ENCODE results near the gene GBF1. TPM values are rescaled to one million over a fixed set of nuclear protein-coding genes. Genes with fewer than 3 reads are reported as not detected.

The GBF1 gene
- total RNA-seq, 4 donors from 2014 or later = 31.4 to 64.2 (median 58.7) TPM

DNA sequence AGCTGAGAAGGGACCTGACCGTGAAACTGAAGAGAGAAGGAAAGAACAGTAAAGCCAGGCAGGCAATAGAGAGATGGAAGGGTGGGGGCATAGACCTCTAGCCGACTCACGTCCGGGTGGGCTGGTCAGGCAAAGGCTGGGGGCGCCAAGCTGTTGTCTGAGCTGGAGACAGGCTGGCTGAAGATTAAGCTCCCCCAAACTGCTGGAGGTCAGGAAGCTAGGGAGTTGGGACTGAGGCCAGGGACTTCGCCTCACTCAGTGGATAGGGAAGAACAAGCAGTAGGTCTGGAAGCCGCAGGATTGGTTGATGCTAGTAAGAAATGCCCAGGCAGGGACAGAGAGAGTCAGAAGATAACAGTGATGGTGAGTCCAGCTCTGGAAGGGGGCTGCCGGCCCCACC lies 9.3 kb upstream of the GBF1 start:
- no peak for ATAC-seq
- no peak for DNase-seq
- H3K27me3 ChIP-seq = peaks cover 0 to 3% (median 0%) of the 10 kb centered on the region in 3 donors
- H3K4me1 ChIP-seq = peaks cover 55 to 73% of the 10 kb centered on the region in 2 donors
- H3K27ac ChIP-seq = peak overlapping the region; percentile 20 to 64 (median 56)
- intact Hi-C loops (cut with DNase I; ENCODE audit: low total_unique reads) = no loop called here
- no peak overlapping the region for H3K4me3 ChIP-seq
- in situ Hi-C loops (cut with MboI; ENCODE audit: low sequenced_read_pairs in 4 of 4) = no loop called here
- no peaks in the 10 kb centered on the region for H3K36me3 ChIP-seq
- TF ChIP-seq POLR2A (IDR thresholded peaks at IDR 0.05) = no peak
- TF ChIP-seq, protein P1, sequence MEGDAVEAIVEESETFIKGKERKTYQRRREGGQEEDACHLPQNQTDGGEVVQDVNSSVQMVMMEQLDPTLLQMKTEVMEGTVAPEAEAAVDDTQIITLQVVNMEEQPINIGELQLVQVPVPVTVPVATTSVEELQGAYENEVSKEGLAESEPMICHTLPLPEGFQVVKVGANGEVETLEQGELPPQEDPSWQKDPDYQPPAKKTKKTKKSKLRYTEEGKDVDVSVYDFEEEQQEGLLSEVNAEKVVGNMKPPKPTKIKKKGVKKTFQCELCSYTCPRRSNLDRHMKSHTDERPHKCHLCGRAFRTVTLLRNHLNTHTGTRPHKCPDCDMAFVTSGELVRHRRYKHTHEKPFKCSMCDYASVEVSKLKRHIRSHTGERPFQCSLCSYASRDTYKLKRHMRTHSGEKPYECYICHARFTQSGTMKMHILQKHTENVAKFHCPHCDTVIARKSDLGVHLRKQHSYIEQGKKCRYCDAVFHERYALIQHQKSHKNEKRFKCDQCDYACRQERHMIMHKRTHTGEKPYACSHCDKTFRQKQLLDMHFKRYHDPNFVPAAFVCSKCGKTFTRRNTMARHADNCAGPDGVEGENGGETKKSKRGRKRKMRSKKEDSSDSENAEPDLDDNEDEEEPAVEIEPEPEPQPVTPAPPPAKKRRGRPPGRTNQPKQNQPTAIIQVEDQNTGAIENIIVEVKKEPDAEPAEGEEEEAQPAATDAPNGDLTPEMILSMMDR (IDR thresholded peaks at IDR 0.05 in 4 of 5, conservative IDR thresholded peaks at IDR 0.05 in 1 of 5) = no peak
- no peaks in the 10 kb centered on the region for H3K9me3 ChIP-seq

DNA sequence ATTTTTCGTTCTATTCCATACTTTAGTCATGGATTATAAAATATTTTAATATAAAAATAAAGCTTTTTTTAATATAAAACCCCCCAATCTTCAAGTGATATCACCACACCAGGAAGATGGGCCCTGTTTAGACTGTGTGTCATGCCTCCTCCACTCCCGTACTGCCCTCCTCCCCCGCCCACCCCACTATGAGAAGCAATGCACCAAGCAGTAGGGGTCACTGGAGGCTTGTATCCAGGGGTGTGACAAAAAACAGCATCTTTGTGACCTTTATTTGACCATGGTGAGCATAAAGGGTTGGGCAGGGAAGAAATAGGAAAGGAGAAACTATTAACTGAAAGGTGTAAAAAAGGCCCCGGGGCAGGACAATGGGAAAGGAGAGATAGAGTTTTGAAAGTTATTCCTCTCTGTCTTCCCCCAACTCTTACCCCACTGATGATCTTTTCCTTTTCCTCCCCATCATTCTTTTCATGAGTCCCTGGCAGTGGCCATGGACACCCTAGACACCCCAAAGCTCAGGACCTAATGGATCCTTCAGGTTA lies 7.5 kb upstream of the GBF1 start:
- ATAC-seq (no peak), DNase-seq (no peak)
- H3K4me1 ChIP-seq = peaks cover 61 to 69% of the 10 kb centered on the region in 2 donors
- in situ Hi-C loops (cut with MboI; ENCODE audit: low sequenced_read_pairs in 4 of 4) = no loop called here
- intact Hi-C loops (cut with DNase I; ENCODE audit: low total_unique reads) = no loop called here
- TF ChIP-seq, protein P1 (IDR thresholded peaks at IDR 0.05 in 4 of 5, conservative IDR thresholded peaks at IDR 0.05 in 1 of 5) = no peak
- TF ChIP-seq POLR2A (IDR thresholded peaks at IDR 0.05) = no peak
- H3K4me3 ChIP-seq = no peak overlapping the region
- H3K9me3 ChIP-seq = no peaks in the 10 kb centered on the region
- no peaks in the 10 kb centered on the region for H3K36me3 ChIP-seq
- peak overlapping the region in 1 of 4 donors; percentile 15 for H3K27ac ChIP-seq
- no peaks in the 10 kb centered on the region for H3K27me3 ChIP-seq

DNA sequence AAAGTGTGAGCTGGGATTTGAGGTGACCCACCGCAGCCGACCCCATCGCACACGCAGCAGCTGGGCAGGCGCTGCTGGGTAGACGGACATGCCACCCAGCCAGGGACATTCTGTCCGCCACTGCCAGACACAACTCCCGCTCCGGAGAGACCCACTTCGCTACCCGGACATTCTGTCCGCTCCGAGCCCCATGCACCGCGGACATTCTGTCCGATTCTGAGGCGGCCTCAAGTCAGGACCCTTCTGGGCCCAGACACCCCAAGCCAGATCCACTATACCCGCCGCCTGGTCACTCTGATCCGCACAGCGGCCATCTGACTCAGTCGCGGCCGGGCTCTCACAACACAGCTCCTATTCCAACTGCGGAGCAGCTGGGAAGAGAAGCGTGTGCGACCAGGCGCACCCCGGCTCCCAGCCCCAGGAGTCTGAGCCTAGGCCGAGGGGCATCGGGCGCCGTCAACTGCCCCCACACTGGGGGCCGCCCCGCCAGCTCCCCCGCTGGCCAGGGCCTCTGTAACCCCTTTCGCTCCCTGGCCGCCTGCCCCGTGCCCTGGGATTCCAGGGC lies 4.8 kb upstream of the GBF1 start:
- H3K27ac ChIP-seq = peak overlapping the region; percentile 87 to 89 (median 88)
- peaks cover 51 to 59% of the 10 kb centered on the region in 2 donors for H3K4me1 ChIP-seq
- in situ Hi-C loops (cut with MboI; ENCODE audit: low sequenced_read_pairs in 4 of 4) (no loop called here), intact Hi-C loops (cut with DNase I; ENCODE audit: low total_unique reads) (loop anchor here (5.0 kb wide), 2 partner anchors 157 to 262 kb away; partner anchors contain the start of genes ACTR1A, NFKB2 and SUFU)
- no peaks in the 10 kb centered on the region for H3K36me3 ChIP-seq
- H3K27me3 ChIP-seq = no peaks in the 10 kb centered on the region
- no peak for TF ChIP-seq POLR2A (IDR thresholded peaks at IDR 0.05)
- TF ChIP-seq, protein P1 (IDR thresholded peaks at IDR 0.05 in 4 of 5, conservative IDR thresholded peaks at IDR 0.05 in 1 of 5) = no peak
- DNase-seq = peak in 1 of 2 donors; percentile 48
- no peaks in the 10 kb centered on the region for H3K9me3 ChIP-seq
- peak overlapping the region; percentile 71 to 80 (median 77) for H3K4me3 ChIP-seq
- ATAC-seq = peak; percentile 18 to 22

DNA sequence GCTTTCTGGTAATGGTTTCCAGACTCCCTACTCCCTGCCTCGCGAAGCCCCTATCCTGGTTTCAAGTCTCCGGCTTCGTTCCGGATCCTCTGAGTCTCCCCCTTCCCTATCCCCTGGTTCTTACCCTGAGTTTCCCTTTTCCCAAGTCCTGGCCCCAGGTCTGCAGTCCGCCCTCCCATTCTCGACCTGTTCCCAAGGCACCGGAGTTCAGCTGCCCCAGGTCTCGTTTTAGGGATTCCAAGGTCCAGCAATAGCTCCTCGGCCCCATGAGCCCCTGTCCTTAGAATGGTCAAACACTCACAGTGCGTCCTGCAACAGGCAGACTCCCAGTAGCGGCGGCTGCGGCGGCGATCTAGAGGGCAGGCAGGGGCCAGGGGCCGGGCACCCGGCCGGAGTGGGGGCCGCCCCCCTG lies 4.3 kb upstream of the GBF1 start:
- peak overlapping the region; percentile 71 to 80 (median 77) for H3K4me3 ChIP-seq
- intact Hi-C loops (cut with DNase I; ENCODE audit: low total_unique reads) (loop anchor here (5.0 kb wide), 2 partner anchors 156 to 261 kb away; partner anchors contain the start of genes ACTR1A, NFKB2 and SUFU), in situ Hi-C loops (cut with MboI; ENCODE audit: low sequenced_read_pairs in 4 of 4) (no loop called here)
- TF ChIP-seq POLR2A (IDR thresholded peaks at IDR 0.05) = no peak
- TF ChIP-seq, protein P1 (IDR thresholded peaks at IDR 0.05 in 4 of 5, conservative IDR thresholded peaks at IDR 0.05 in 1 of 5) = no peak
- H3K36me3 ChIP-seq = no peaks in the 10 kb centered on the region
- H3K27ac ChIP-seq = peak overlapping the region; percentile 87 to 89 (median 88)
- peaks cover 48 to 55% of the 10 kb centered on the region in 2 donors for H3K4me1 ChIP-seq
- H3K9me3 ChIP-seq = no peaks in the 10 kb centered on the region
- no peak for DNase-seq
- peak; percentile 7 to 23 for ATAC-seq
- no peaks in the 10 kb centered on the region for H3K27me3 ChIP-seq

Data from gastrocnemius medialis (tissue), 4 donors.